Measurements from ENCODE around the gene CC2D1B.
"Not testable (repeated sequence)": the region's sequence is repeated elsewhere in the genome, so short reads cannot be mapped to it uniquely, and the experiment has no call there.

Gene CC2D1B

DNA sequence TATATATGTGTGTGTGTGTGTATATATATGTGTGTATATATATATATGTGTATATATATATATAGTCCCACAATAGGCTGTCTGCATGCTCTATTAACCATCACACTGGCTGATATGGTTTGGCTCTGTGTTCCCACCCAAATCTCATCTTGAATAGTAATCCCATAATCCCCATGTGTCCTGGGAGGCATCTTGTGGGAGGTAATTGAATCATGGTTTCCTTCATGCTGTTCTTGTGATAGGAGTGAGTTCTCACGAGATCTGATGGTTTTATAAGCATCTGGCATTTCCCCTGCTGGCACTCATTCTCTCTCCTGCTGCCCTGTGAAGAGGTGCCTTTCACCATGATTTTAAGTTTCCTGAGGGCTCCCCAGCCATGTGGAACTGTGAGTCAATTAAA is 3.8 kb upstream of the CC2D1B start:
- ATAC-seq (replicated peaks; ENCODE audit: extremely low read depth, poor library complexity, severe bottlenecking); H3K4me3 Mint-ChIP-seq; H3K27ac Mint-ChIP-seq (ENCODE audit: low read depth); H3K9me3 Mint-ChIP-seq; H3K27me3 Mint-ChIP-seq; DNase-seq (ENCODE audit: low spot score in 2 of 2); H3K36me3 Mint-ChIP-seq (ENCODE audit: insufficient read depth): not testable (repeated sequence)
- peaks cover 24% of the 10 kb centered on the region for H3K4me1 Mint-ChIP-seq

GRCh38 chr1:52368383-52369172 is 2.6 kb upstream of the CC2D1B start:
- peaks cover 34% of the 10 kb centered on the region for H3K4me1 Mint-ChIP-seq
- H3K27ac Mint-ChIP-seq (ENCODE audit: low read depth) = no peak overlapping the region
- DNase-seq (ENCODE audit: low spot score in 2 of 2) (peak in 1 of 2 donors; percentile 27), ATAC-seq (replicated peaks; ENCODE audit: extremely low read depth, poor library complexity, severe bottlenecking) (no peak)
- H3K36me3 Mint-ChIP-seq (ENCODE audit: insufficient read depth) = peaks cover 9% of the 10 kb centered on the region
- peak overlapping the region; percentile 25 for H3K4me3 Mint-ChIP-seq
- no peaks in the 10 kb centered on the region for H3K9me3 Mint-ChIP-seq
- H3K27me3 Mint-ChIP-seq = no peaks in the 10 kb centered on the region

DNA sequence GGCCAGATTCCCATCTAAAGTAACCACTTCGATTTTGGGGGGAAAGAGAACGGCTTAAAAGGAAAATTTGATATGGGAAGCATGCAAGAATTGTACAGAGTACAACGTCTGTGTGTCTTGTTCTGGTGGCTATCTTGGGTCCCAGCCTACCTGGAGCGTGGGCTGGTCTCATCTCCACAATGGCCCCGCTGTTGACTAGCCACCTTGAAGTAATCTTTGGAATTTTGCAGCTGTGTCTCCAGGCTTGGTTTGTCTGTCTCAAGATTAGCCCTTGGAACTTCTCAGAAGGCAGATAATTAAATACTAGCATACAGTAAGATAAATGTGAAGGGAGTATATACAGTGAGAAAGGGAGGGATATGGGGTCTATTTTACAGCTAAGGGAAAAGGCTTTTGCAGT is 1.3 kb upstream of the CC2D1B start:
- no peak for ATAC-seq (replicated peaks; ENCODE audit: extremely low read depth, poor library complexity, severe bottlenecking)
- no peaks in the 10 kb centered on the region for H3K27me3 Mint-ChIP-seq
- H3K36me3 Mint-ChIP-seq (ENCODE audit: insufficient read depth) = peaks cover 18% of the 10 kb centered on the region
- peak overlapping the region; percentile 96 for H3K4me3 Mint-ChIP-seq
- H3K27ac Mint-ChIP-seq (ENCODE audit: low read depth) = no peak overlapping the region
- peaks cover 39% of the 10 kb centered on the region for H3K4me1 Mint-ChIP-seq
- no peak for DNase-seq (ENCODE audit: low spot score in 2 of 2)
- H3K9me3 Mint-ChIP-seq = no peaks in the 10 kb centered on the region

GRCh38 chr1:52366517-52366827 is 467 bp upstream of the CC2D1B start:
- Mint-ChIP-seq H3K4me1 (peaks cover 47% of the 10 kb centered on the region), H3K27me3 (no peaks in the 10 kb centered on the region), H3K36me3 (ENCODE audit: insufficient read depth) (peaks cover 25% of the 10 kb centered on the region), H3K9me3 (no peaks in the 10 kb centered on the region), H3K4me3 (peak overlapping the region; percentile 96), H3K27ac (ENCODE audit: low read depth) (peak overlapping the region; percentile 93)
- ATAC-seq (replicated peaks; ENCODE audit: extremely low read depth, poor library complexity, severe bottlenecking) = no peak
- no peak for DNase-seq (ENCODE audit: low spot score in 2 of 2)

GRCh38 chr1:52365071-52365745 is 797 bp downstream of the CC2D1B start:
- Mint-ChIP-seq H3K27me3 (no peaks in the 10 kb centered on the region), H3K4me3 (peak overlapping the region; percentile 96), H3K9me3 (no peaks in the 10 kb centered on the region), H3K4me1 (peaks cover 53% of the 10 kb centered on the region), H3K36me3 (ENCODE audit: insufficient read depth) (peaks cover 34% of the 10 kb centered on the region), H3K27ac (ENCODE audit: low read depth) (peak overlapping the region; percentile 93)
- DNase-seq (ENCODE audit: low spot score in 2 of 2) = no peak
- no peak for ATAC-seq (replicated peaks; ENCODE audit: extremely low read depth, poor library complexity, severe bottlenecking)

DNA sequence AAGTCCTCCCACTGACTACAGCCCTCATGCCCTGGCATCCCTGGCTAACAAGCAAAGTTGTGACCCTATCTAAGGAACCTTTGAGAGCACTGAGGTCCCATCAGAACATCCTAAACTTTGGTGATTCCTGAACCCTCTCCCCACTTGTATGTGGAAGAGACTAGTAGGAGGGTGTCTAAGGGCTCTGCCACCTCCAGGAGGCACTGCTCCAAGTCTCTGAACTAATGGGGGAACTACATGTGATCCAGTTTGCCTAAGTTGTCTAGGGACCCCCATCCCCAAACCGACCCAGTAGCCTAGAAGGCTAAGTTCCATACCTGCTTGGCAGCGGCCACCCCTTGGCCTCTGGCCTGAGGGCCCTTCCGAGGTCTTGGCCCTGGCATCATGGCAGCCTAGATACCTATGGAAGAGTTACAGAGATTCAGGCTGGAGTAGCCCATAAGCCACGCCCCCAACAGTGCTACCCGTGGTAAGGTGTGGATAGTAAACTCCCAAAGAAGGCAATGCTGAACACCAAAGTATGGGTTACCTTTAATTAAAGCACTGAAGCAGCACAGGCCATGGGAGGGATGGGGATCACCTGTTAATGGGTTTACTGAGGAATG is 1.7 kb downstream of the CC2D1B start:
- H3K36me3 Mint-ChIP-seq (ENCODE audit: insufficient read depth) = peaks cover 40% of the 10 kb centered on the region
- peak overlapping the region; percentile 96 for H3K4me3 Mint-ChIP-seq
- ATAC-seq (replicated peaks; ENCODE audit: extremely low read depth, poor library complexity, severe bottlenecking) (no peak), DNase-seq (ENCODE audit: low spot score in 2 of 2) (no peak)
- H3K27ac Mint-ChIP-seq (ENCODE audit: low read depth) = peak overlapping the region; percentile 93
- H3K9me3 Mint-ChIP-seq = no peaks in the 10 kb centered on the region
- H3K27me3 Mint-ChIP-seq = no peaks in the 10 kb centered on the region
- H3K4me1 Mint-ChIP-seq = peaks cover 53% of the 10 kb centered on the region

DNA sequence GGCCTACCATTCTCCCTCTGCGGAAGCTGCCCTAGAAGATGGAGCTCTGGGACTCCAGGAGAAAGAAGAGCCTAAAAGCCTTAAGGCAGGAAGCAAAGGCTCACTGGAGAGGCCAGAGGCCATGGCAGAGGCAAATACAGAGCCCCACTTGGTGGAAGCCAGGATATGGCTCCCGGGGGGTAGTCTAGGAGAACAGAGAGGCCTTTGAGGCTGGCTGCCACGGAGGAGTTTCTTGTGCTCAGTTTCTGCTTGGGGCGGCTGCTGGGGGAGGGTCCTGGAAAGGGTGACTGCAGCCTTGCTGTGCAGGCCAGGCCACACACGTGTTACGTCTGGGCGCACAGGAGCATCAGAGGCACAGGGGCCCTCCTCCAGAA is 5.4 kb downstream of the CC2D1B start:
- Mint-ChIP-seq H3K4me3 (no peak overlapping the region), H3K27me3 (no peaks in the 10 kb centered on the region), H3K27ac (ENCODE audit: low read depth) (no peak overlapping the region), H3K36me3 (ENCODE audit: insufficient read depth) (peaks cover 60% of the 10 kb centered on the region), H3K9me3 (no peaks in the 10 kb centered on the region), H3K4me1 (peaks cover 36% of the 10 kb centered on the region)
- ATAC-seq (replicated peaks; ENCODE audit: extremely low read depth, poor library complexity, severe bottlenecking) (no peak), DNase-seq (ENCODE audit: low spot score in 2 of 2) (no peak)

DNA sequence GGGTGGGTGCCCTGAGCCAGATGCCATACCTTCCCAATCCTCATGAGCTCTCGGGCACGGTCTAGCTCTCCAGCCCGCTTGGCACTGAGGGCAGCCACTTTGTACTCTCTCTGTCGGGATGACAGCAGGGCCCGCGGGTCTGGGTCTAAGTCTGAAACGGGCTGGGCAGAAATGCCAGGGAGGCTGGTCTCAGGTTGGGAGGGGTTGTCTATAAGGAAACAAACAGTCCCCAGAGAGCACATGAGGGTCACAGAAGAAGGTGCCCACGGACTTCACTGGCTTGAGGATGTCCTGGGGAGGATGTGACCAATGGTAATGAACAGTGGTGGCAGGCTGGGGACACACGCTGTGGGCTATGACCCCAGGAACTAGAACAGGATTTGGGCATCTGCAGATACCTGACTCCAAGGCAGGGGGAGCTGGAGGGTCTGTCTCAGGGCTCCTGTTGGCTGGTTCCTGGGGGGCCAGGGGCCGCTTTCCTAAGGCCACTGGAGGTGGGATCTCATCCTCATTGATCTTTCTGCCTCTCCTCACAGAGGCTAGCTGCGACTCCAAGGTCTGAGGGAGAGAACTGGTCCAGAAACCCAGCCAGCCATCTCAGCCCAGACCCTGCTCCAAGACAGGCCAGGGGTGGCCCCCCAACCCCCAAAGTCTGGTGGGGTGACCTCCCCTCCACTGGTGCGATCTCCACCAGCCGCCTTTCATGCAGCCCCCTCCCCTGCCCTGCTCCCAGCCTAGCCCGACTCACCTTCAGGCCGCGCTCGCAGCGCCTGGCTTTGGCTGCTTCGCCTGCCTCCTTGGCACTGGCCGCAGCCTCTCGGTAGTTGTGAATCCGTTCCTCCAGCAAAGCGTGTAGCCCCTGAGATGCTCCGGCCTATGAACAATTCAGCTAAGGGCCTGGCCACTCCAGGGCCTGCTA is 6.1 kb downstream of the CC2D1B start:
- Mint-ChIP-seq H3K27ac (ENCODE audit: low read depth) (no peak overlapping the region), H3K9me3 (no peaks in the 10 kb centered on the region), H3K4me3 (no peak overlapping the region), H3K36me3 (ENCODE audit: insufficient read depth) (peaks cover 57% of the 10 kb centered on the region), H3K4me1 (peaks cover 30% of the 10 kb centered on the region), H3K27me3 (no peaks in the 10 kb centered on the region)
- ATAC-seq (replicated peaks; ENCODE audit: extremely low read depth, poor library complexity, severe bottlenecking) (no peak), DNase-seq (ENCODE audit: low spot score in 2 of 2) (no peak)

DNA sequence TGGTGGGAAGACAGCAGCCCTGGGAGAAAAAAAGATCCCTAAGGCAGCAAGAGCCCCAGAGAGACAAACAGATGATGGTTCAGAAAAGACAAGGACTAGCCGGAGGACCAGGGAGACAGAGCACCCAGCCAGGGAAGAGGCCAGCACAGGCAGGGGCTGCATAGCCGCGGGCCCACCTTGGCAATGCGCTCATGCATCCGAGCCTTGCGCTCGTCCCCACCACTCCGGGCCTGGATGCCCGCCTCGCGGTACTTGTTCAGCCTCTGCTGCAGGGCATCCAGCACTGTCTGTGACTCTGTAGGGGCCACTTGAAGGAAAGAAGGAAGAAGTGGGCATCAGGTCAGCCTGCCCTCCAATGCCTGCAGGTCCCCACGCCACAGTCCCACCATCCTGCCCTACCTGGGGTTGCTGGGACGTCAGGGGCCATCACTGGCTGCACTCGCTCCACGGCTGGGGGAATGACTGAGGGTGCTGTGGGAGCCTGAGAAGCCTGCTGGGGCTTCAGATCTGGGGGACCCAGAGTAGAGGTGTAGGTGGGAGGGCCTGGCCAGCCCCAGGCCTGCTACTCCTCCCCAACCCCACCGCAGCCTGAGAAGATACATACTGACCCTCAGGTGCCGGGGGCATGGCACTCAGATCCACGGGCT is 7.0 kb downstream of the CC2D1B start:
- peaks cover 67% of the 10 kb centered on the region for H3K36me3 Mint-ChIP-seq (ENCODE audit: insufficient read depth)
- H3K9me3 Mint-ChIP-seq = no peaks in the 10 kb centered on the region

DNA sequence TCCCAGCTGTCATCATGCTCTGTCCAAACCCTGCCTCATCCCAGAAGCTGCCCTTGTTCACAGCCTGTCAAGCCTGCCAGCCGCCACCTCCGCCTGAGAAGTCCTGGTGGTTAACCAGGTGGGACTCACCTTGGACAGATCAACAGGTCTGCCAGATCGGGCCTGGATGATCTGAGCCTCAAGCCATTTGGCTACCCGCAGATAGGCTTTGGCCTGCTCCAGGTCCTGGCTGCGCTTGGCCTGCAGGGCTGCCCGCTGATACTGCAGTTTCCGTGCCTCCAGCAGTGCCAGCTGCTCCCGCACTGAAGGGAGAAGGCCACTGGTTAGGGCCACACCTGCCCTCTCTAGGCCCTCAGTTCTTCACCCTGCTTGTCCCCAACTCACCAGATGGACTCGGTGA is 8.6 kb downstream of the CC2D1B start:
- Mint-ChIP-seq H3K27me3 (no peaks in the 10 kb centered on the region), H3K27ac (ENCODE audit: low read depth) (no peak overlapping the region), H3K36me3 (ENCODE audit: insufficient read depth) (peaks cover 66% of the 10 kb centered on the region), H3K4me1 (peaks cover 15% of the 10 kb centered on the region), H3K9me3 (no peaks in the 10 kb centered on the region), H3K4me3 (no peak overlapping the region)
- ATAC-seq (replicated peaks; ENCODE audit: extremely low read depth, poor library complexity, severe bottlenecking) (no peak), DNase-seq (ENCODE audit: low spot score in 2 of 2) (no peak)

More for the DNA sequence above, 7.0 kb downstream of the CC2D1B start:
- peak overlapping the region; percentile 57 for H3K27ac Mint-ChIP-seq (ENCODE audit: low read depth)
- ATAC-seq (replicated peaks; ENCODE audit: extremely low read depth, poor library complexity, severe bottlenecking) (no peak), DNase-seq (ENCODE audit: low spot score in 2 of 2) (no peak)
- peaks cover 20% of the 10 kb centered on the region for H3K4me1 Mint-ChIP-seq
- no peaks in the 10 kb centered on the region for H3K27me3 Mint-ChIP-seq
- no peak overlapping the region for H3K4me3 Mint-ChIP-seq

GRCh38 chr1:52356818-52357355 is 9.1 kb downstream of the CC2D1B start:
- ATAC-seq (replicated peaks; ENCODE audit: extremely low read depth, poor library complexity, severe bottlenecking) (no peak), DNase-seq (ENCODE audit: low spot score in 2 of 2) (no peak)
- H3K9me3 Mint-ChIP-seq = no peaks in the 10 kb centered on the region
- peaks cover 10% of the 10 kb centered on the region for H3K4me1 Mint-ChIP-seq
- H3K27me3 Mint-ChIP-seq = no peaks in the 10 kb centered on the region
- peaks cover 63% of the 10 kb centered on the region for H3K36me3 Mint-ChIP-seq (ENCODE audit: insufficient read depth)
- H3K4me3 Mint-ChIP-seq = no peak overlapping the region
- no peak overlapping the region for H3K27ac Mint-ChIP-seq (ENCODE audit: low read depth)

All from central memory CD8-positive, alpha-beta T cell (primary cell).